PFSK-1 (cell line): ENCODE measurements around the gene PCSK2.

ENCODE experiments used
- FOXP2 ChIP-seq: optimal IDR thresholded peaks from 2 replicates; pipeline ENCODE3; 2011; ENCODE audit warnings: borderline replicate concordance, control low read depth, inconsistent platforms; ENCODE audit not compliant: insufficient read depth; ENCODE audit errors: extremely low read length, extremely low read depth
- POLR2AphosphoS5 ChIP-seq: IDR thresholded peaks from 2 replicates; pipeline ENCODE4 v1.6.1; 2012; ENCODE audit warnings: low read depth, mild to moderate bottlenecking, control low read depth, low read length, moderate library complexity
- REST ChIP-seq, 2 experiments: IDR thresholded peaks; 2 replicates each; pipeline versions ENCODE4 v1.6.1 to v1.8.0; 2011 to 2012; ENCODE audit warnings: low read depth in 2 of 2, low read length in 2 of 2, control low read depth in 1 of 2, inconsistent platforms in 1 of 2, mild to moderate bottlenecking in 1 of 2, moderate library complexity in 1 of 2; ENCODE audit not compliant: insufficient read depth in 1 of 2
- SIN3A ChIP-seq: IDR thresholded peaks from 2 replicates; pipeline ENCODE4 v1.6.1; 2012; ENCODE audit warnings: mild to moderate bottlenecking, low read length, moderate library complexity, borderline replicate concordance; ENCODE audit not compliant: insufficient read depth
- TAF1 ChIP-seq: IDR thresholded peaks from 2 replicates; pipeline ENCODE4 v1.6.1; 2012; ENCODE audit warnings: low read length, control low read depth, borderline replicate concordance; ENCODE audit not compliant: insufficient read depth

The PCSK2 gene

GRCh38 chr20:17227219-17227575, 357 bp downstream of the PCSK2 start:
- TF ChIP-seq REST (IDR thresholded peaks at IDR 0.05; ENCODE audit: insufficient read depth in 1 of 2, low read depth in 2 of 2, low read length in 2 of 2) (no peak), FOXP2 (no peak), TAF1 (no peak), SIN3A (no peak), POLR2AphosphoS5 (no peak)

GRCh38 chr20:17227669-17228623, 1.1 kb downstream of the PCSK2 start:
- TF ChIP-seq SIN3A: no peak
- peak; percentile 55 to 88; a peak in 3 of 4 replicates for TF ChIP-seq REST (IDR thresholded peaks at IDR 0.05; ENCODE audit: insufficient read depth in 1 of 2, low read depth in 2 of 2, low read length in 2 of 2)

DNA sequence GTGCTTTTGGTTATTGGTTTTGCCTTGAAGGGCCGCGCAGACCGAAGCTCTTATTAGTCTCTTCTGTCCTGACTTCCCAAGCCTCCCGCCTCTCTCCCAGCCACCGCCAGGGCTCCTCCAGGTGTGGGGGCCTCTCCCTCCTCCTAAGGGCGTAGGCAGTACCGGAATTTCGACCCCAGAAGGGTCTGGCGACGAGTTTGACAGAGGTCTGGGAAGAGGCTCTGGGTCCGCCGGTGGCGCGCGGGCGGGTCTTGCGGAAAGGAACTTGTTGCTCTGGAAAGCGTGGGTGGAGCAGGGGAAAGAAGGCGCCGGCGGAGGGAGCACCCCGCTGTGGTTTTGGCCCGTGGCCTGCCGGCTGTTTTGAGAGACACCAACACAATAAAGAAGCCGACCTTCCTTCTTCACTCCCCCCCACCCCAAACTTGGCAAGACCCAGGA, 1.8 kb downstream of the PCSK2 start:
- TF ChIP-seq TAF1 (no peak), FOXP2 (no peak), REST (IDR thresholded peaks at IDR 0.05; ENCODE audit: insufficient read depth in 1 of 2, low read depth in 2 of 2, low read length in 2 of 2) (no peak), SIN3A (no peak), POLR2AphosphoS5 (no peak)

- TF ChIP-seq TAF1 (no peak), SIN3A (no peak), POLR2AphosphoS5 (no peak), REST (IDR thresholded peaks at IDR 0.05; ENCODE audit: insufficient read depth in 1 of 2, low read depth in 2 of 2, low read length in 2 of 2) (no peak), FOXP2 (no peak)
These were observed 2.4 kb downstream of the PCSK2 start for GRCh38 chr20:17229256-17229655.

GRCh38 chr20:17233626-17234025, 6.8 kb downstream of the PCSK2 start:
- TF ChIP-seq FOXP2 (no peak), REST (IDR thresholded peaks at IDR 0.05; ENCODE audit: insufficient read depth in 1 of 2, low read depth in 2 of 2, low read length in 2 of 2) (no peak), POLR2AphosphoS5 (no peak), TAF1 (no peak), SIN3A (no peak)
